Measurements from ENCODE around the gene KCTD6. TPM values are rescaled to one million over a fixed set of nuclear protein-coding genes. Genes with fewer than 3 reads are reported as not detected.

Gene KCTD6
- total RNA-seq, 1 experiment from 2014 or later, result 12.0 TPM

DNA sequence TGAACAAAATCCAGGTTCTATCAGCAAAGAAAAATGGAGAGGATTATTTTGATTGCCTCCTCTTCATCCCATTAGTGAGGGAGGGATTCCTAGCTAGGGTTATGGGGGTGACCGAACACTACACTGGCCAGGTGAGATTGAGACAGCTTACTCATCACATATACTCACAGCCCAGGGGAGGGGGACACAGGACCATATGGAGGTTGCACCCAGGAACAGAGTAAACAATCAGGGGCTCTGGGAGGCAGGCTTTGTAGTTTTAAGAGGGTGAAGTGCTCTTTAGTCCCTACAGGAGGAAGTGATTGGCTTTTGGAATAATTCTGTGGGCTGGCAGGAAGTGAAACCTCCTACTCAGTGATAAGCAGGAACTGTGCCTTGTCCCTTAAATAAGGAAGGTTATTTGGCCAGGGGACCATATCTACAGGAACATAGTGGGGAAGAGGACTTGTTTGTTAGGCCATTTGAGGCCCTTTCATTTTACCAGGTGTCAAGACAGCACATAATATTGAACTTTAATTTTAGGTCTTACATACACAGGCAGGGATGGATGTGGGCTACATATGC is 17.5 kb upstream of the KCTD6 start (continued):
- TF ChIP-seq ELF1 (IDR thresholded peaks at IDR 0.05; ENCODE audit: borderline replicate concordance, low read depth) (no peak), ZBTB33 (IDR thresholded peaks at IDR 0.05; ENCODE audit: extremely low read depth, insufficient replicate concordance, low read length) (no peak)

DNA sequence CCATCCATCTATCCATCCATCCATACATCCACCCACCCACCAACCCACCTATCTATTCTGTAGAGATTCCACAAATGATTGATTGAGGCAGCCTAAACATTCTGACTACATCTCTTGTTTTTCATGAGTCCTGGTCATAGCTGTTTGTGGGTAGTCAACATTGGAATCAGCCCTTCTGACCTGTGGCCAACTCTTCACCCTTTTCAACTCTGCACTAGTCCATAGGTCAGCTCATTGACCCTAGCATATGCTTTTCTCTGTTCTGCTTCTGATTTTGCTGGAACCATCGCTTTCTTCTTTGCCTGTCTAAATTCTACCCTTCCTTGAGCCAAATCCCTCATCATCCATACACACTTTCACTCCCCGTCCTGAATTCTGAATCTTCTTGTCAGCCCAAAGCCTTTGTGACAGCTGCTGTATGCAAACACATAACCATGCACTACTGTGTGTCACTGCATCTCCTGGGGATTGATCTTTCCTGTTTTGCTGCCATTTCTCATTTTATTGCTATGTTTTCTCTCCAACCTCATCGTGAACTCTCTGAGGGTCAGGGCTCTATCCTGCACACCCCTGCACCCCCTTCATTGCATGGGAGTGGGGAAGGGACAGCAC is 16.8 kb upstream of the KCTD6 start:
- no peak overlapping the region for H3K9ac ChIP-seq (ENCODE audit: low read length)
- no TSS peak for BruUV-seq (replicated peaks)
- RAD21 ChIA-PET (ENCODE audit: low non-redundant PET in 1 of 2, low total read pairs in 2 of 2, uncharacterized antibody in 2 of 2, unreplicated experiment in 2 of 2), result no interaction called here
- no peaks in the 10 kb centered on the region for H3K9me3 ChIP-seq (ENCODE audit: control insufficient read depth in 1 of 2, insufficient read depth in 1 of 2, low read depth in 1 of 2, low read length in 2 of 2)
- intact Hi-C loops (cut with micrococcal nuclease), result no loop called here
- CTCF ChIA-PET, result interaction anchor here (1.4 kb wide), 1 partner anchor 11 kb away, joined by 4 read pairs; no protein-coding TSS in a partner anchor
- H4K20me1 ChIP-seq (ENCODE audit: insufficient read depth), result no peaks in the 10 kb centered on the region
- no peaks in the 10 kb centered on the region for H3K36me3 ChIP-seq (ENCODE audit: control insufficient read depth in 1 of 2, insufficient read depth in 2 of 2, low read length in 2 of 2)
- H3K4me1 ChIP-seq (ENCODE audit: control insufficient read depth in 1 of 2, insufficient read depth in 2 of 2, low read length in 2 of 2), result peaks cover 28 to 50% of the 10 kb centered on the region in 2 experiments
- H3K27ac ChIP-seq (ENCODE audit: low read depth, low read length), result no peak overlapping the region
- H3K79me2 ChIP-seq (ENCODE audit: insufficient read depth, low read length), result no peaks in the 10 kb centered on the region
- POLR2A ChIA-PET, result no interaction called here
- H2AFZ ChIP-seq (ENCODE audit: low read depth, low read length, poor library complexity, severe bottlenecking), result no peak overlapping the region
- H3K4me2 ChIP-seq (ENCODE audit: low read length), result no peak overlapping the region
- no peak overlapping the region for H3K4me3 ChIP-seq (replicated peaks in 1 of 2; ENCODE audit: low read depth in 1 of 2, low read length in 2 of 2)
- TF ChIP-seq CBX3 (IDR thresholded peaks at IDR 0.05; ENCODE audit: low read depth) (no peak), EZH2 (IDR thresholded peaks at IDR 0.05) (no peak), RAD21 (IDR thresholded peaks at IDR 0.05; ENCODE audit: low read depth) (no peak), ELF1 (IDR thresholded peaks at IDR 0.05; ENCODE audit: borderline replicate concordance, low read depth) (no peak), SP1 (IDR thresholded peaks at IDR 0.05; ENCODE audit: low read depth) (no peak), POLR2AphosphoS5 (IDR thresholded peaks at IDR 0.05; ENCODE audit: low read depth, low read length) (no peak)
- TF ChIP-seq, protein P1, sequence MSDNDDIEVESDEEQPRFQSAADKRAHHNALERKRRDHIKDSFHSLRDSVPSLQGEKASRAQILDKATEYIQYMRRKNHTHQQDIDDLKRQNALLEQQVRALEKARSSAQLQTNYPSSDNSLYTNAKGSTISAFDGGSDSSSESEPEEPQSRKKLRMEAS (IDR thresholded peaks at IDR 0.05), result no peak
- H3K27me3 ChIP-seq (ENCODE audit: insufficient read depth, low read length), result no peaks in the 10 kb centered on the region
- ATAC-seq (no peak), DNase-seq (ENCODE audit: low read depth, low spot score) (no peak)
- no peaks in the 10 kb centered on the region for H3K9me2 ChIP-seq (ENCODE audit: insufficient read depth)
